HTERT RPE-1 (cell line): ENCODE measurements around the gene SLC13A3.
"Not testable (repeated sequence)": the region's sequence is repeated elsewhere in the genome, so short reads cannot be mapped to it uniquely, and the experiment has no call there.

Experiments
- in situ Hi-C: fragments of 300-500 bp; cut with MboI; formaldehyde crosslinking; loops from 4 replicates; pipeline ENCODE4 v1.14.3; 2020; ENCODE audit warnings: low sequenced_read_pairs

SLC13A3 gene

DNA sequence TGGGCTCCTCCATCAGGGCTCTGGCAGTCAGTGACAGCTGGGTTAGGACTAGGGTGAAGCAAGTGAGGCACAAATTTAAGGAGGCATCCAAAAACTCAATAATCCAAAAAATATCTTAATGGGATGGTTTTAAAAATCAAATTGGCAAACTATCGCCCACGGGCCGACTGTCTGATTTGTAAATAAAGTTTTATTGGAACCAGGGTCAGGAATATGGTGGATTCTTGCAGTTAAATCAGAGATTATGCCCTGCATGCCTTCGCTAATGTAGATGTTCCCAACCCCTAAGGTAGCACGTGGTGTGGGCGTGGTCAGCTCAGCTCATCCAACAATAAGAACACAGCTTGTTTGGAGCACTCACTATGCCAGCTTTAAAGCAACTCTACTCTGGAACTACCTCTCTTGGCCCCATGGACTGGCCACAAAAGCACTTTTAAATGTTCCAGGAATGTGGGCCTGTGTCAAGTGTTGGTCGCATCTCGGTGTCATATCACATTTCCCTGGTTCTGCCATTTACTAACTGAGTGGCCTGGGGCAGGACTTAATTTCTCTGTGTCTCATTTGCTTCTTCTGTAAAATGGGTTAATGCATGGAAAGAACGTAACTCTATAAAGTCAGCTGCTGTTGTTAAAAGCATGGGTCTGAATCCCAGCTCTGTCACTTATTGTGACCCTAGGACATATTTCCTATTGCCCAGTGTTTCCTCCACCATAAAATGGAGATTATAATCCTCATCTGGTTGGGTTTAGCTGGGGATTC lies 31.0 kb upstream of the SLC13A3 start:
- in situ Hi-C loops: no loop called here

- in situ Hi-C loops: no loop called here
Observed at GRCh38 chr20:46681032-46681854, 30.0 kb upstream of the SLC13A3 start.

DNA sequence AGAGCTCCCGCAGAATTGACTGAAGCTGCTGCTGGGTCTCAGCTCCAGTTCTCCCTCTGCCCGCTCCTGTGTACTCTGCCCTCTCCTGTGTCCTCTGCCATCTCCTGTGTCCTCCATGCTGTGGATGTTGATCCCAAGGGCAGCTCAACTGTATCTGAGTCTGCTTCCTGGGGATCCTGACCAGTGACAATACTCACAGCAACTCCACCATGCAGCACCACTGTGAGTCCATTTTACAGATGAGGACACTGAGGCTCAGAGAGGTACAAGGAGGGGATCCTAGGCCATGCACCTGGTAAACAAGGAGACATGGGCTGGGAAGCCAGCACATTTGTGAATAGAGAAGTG lies 29.4 kb upstream of the SLC13A3 start:
- in situ Hi-C loops: no loop called here

DNA sequence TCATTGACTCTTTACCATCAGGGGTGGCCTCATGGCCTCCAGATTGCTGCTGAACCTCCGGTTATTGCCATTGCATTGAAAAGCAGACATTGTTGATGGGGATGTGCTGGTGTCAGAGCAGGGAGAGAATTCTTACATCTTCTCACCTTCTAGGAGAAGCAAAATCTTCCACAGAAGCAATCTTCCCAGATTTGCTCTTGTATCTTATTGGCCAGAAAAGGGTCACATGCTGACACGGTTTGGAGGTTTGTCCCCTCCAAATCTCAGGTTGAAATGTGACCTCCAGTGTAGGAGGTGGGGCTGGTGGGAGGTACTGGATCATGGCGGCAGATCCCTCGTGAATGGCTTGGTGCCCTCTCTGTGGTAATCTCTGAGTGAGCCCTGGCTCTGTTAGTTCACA lies 27.3 kb upstream of the SLC13A3 start:
- in situ Hi-C loops: no loop called here

GRCh38 chr20:46677608-46678007 lies 26.3 kb upstream of the SLC13A3 start:
- in situ Hi-C loops: no loop called here

DNA sequence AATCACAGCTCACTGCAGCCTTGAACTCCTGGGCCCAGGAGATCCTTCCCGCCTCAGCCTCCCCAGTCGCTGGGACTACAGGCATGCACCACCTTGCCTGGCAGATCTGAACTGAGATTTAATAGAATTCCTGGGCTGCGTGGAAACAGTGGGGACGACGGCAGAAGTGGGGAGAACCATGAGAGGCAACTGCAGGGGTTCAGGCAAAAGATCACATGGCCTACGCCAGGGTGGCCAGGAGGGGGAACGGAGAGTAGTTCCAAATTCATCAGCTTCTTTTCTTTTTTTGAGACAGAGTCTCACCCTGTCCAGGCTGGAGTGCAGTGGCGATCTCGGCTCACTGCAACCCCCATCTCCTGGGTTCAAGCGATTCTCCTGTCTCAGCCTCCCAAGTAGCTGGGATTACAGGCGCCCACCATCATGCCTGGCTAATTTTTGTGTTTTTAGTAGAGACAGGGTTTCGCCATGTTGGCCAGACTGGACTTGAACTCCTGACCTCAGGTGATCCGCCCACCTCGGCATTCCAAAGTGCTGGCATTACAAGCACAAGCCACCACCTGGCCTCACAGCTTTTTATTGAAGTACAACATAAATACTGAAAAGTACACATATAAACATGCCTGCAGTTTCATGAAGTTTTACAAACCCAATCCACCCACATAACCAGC lies 25.5 kb upstream of the SLC13A3 start:
- in situ Hi-C loops: not testable (repeated sequence)

DNA sequence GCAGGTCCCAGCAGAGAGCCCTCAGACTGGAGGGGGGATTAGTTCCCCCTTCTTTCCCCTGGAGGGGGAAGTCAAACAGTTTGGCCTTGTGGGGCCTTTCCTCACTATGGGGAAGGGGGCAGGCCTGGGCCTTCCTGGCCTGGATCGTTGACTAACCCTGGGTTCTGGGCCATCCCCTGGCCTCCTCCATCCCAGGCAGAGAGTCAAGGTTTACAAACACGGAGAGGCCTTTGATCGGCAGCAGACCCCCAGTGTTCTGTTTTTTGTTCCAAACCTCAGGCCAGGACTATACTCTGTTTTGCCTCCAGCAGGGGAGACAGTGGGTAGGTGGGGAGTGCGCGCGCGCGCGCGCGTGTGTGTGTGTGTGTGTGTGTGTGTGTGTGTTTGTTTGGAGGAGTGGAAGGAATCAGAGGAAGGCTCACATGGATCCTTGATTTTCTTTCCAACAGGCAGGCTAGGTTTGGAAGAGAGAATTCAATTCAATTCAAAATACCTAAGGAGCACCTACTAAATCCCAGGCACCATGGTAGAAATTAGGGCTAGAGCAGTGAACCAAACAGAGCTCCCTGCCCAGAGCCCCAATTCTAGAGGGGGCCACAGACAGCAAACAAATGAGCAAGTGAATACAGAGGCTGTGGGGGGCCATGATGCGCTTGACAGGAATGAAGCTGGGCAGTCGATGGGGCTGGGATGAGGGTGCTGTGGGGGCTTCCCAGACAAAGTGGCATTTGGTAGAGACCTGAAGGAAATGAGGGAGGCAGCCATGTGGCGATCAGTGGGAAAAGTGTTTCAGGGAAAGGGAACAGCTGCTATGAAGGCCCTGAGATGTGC lies 23.2 kb upstream of the SLC13A3 start:
- in situ Hi-C loops: no loop called here

- in situ Hi-C loops: no loop called here
Observed at GRCh38 chr20:46673394-46674252, 22.4 kb upstream of the SLC13A3 start.

DNA sequence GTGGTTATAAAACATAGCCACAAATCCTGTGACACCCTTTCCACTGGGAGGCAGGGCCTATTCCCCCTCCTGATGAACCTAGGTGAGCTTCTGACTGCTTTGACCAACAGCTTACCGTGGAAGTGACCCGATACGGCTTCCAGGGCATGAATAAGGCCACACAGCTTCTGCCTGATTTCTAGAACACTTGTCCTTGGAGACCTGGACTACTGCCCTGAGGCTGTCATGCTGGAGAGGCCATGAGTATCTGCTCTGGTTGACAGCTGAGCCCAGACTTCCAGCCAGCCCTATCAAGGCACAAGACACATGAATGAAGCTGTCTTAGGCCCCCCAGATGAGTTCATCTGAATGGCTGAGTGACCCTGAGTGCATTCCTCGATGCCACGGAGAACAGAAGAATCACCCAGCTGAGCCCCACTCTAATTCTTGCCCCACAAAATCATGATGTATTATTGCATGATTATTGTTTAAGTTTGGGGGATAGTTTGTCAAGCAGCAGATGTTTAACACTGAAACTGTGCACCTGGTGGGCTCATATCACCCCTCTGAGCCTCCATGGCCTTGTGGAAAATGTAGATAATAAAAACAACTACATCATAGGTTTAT lies 21.4 kb upstream of the SLC13A3 start:
- in situ Hi-C loops: no loop called here

- in situ Hi-C loops: no loop called here
Observed at GRCh38 chr20:46671866-46672542, 20.7 kb upstream of the SLC13A3 start.

DNA sequence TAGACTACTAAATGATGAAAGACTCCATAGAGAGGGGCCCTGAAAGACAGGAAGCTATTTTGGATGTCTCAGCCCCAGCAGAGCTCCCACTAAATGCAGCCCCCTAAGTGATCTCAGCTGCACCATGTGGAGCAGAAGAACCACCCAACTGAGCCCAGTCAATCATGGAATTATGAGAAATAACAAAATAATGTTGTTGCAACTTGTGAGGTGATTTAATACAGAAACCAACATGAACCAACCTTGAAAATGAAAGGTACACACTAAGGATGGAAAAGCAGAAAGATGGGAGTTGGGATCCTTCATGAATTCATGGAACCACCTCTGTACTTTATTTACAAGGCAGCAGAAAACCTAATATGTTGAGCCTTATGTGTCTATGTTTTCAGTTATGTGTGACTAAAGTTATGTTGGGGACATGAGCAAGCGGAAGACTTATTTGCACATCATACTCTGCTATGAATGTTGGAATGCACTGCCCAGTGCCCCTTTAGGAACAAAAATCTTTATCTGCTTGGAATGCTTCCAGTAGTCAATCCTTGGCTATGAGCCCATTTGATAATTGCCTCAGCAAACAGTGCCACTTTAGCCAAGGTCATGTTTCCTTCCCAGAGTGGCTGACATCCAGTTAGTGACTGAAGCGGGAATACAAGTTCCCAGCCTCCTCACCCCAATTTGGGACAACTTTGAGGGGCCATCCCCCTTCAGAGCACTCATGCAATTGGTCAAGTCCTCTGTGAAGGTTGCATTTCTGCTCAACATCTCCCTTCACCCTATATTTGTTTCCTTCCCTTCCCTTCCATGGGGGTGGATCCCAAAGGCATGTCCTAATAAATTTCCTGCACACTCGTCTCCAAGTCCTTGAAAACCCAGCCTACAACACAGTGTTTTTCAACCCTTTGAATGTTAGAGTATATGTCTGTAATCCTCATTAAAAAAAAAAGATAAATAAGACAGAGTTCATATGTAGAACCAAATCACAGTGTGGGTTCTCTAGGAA lies 19.6 kb upstream of the SLC13A3 start:
- in situ Hi-C loops: no loop called here

- in situ Hi-C loops: no loop called here
Observed at GRCh38 chr20:46670228-46670584, 18.9 kb upstream of the SLC13A3 start.

DNA sequence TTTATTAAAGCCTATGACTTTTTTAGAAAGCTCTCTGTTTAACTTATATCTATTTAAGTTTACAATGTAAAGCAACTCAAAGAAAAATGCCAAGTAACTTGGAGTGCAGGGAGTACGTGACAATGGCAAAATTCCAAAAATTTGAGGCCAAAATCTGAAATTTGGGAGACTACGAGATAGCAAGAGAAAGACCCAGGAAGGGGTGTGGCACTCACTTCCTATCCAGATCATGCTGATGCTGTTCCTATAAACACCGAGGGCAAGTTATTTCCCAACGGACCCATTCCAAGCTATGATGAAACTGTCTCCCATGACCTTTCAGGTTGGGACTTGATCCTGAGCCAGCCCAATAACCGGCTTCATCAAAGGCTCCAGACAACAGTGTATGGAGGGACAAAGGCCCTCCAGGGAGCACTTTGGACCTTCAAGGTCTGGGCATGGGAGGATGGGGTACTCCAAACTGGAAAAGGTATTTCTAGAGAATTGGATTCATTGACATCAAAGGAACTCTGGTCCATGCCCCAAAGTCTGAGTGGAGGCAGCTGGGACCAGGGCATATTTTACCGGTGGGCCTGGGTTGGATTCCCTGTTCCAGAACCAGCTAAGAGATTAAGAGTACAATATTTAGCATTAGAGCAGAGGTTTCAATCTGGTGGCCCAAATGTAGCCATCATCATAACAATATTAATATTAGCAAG lies 15.7 kb upstream of the SLC13A3 start:
- in situ Hi-C loops: no loop called here

DNA sequence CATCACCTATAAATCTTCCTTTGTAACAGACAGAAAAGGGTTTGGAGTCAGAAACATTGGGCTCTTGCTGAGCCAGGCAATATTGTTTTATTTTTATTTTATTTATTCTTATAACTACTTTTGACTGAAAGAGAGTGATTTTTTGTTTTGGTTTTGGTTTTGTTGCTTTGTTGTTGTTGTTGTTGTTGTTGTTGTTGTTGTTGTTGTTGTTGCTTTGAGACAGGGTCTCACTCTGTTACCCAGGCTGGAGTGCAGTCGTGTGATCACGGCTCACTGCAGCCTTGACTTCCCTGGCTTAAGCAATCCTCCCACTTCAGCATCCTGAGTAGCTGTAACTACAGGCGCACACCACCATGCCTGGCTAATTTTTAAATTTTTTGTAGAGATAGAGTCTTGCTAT lies 15.0 kb upstream of the SLC13A3 start:
- in situ Hi-C loops: no loop called here

- in situ Hi-C loops: no loop called here
Observed at GRCh38 chr20:46665602-46666001, 14.3 kb upstream of the SLC13A3 start.

- in situ Hi-C loops: no loop called here
Observed at GRCh38 chr20:46663531-46663930, 12.3 kb upstream of the SLC13A3 start.

- in situ Hi-C loops: no loop called here
Observed at GRCh38 chr20:46661659-46662058, 10.4 kb upstream of the SLC13A3 start.
